H1 (cell line): Measurements from ENCODE around the gene EGFR. TPM values are rescaled to one million over a fixed set of nuclear protein-coding genes. Genes with fewer than 3 reads are reported as not detected.

Experiments used
- ATF2 ChIP-seq: IDR thresholded peaks from 2 replicates; pipeline ENCODE4 v1.6.1; 2012; ENCODE audit warnings: low read length, inconsistent platforms
- CEBPB ChIP-seq: IDR thresholded peaks from 2 replicates; pipeline ENCODE4 v1.6.1; 2012; ENCODE audit warnings: low read depth, low read length
- CTBP2 ChIP-seq: IDR thresholded peaks from 2 replicates; pipeline ENCODE4 v1.7.0; 2011; ENCODE audit warnings: borderline replicate concordance, mild to moderate bottlenecking, moderate library complexity, mixed read lengths, low read length; ENCODE audit not compliant: insufficient read depth, insufficient read length
- GTF2F1 ChIP-seq: IDR thresholded peaks from 2 replicates; pipeline ENCODE4 v1.6.1; 2012; ENCODE audit warnings: low read depth, low read length, improper control_type of control experiment, borderline replicate concordance
- MAX ChIP-seq: IDR thresholded peaks from 2 replicates; pipeline ENCODE4 v1.6.1; 2012; ENCODE audit warnings: inconsistent platforms
- PHF8 ChIP-seq: fragments of 200-600 bp; sonication (generic); conservative IDR thresholded peaks from 2 replicates; pipeline ENCODE4 v1.7.1; 2012; ENCODE audit warnings: low read depth, mild to moderate bottlenecking, inconsistent platforms, low read length, moderate library complexity
- TBP ChIP-seq: IDR thresholded peaks from 2 replicates; pipeline ENCODE4 v1.6.1; 2011; ENCODE audit warnings: low read depth, low read length, improper control_type of control experiment
- polyA plus RNA-seq, 7 experiments: library from polyadenylated mRNA; depleted of rRNA in 3 of 7; stranded (reverse) in 5 of 7; unstranded in 2 of 7; fragments of >200 nt in 5 of 7; fragments of 200-250 nt in 2 of 7; gene quantifications; 1 replicate in 5 of 7; 2 replicates in 1 of 7; 4 replicates in 1 of 7; pipeline versions ENCODE4 v1.2.1 to v1.2.3, GENCODE V29; 2011 to 2013; ENCODE audit warnings: missing spikeins in 2 of 7, mixed read lengths in 2 of 7
- total RNA-seq: library from RNA; stranded (reverse); fragmentation: NEBNext Ultra II Directional; extraction: Animal tissue kit (Norgen Biotek cat#: 25700); gene quantifications from 2 replicates; pipeline ENCODE4 v1.2.1, GENCODE V29; 2021
- TF ChIP-seq, protein P1 (sequence below): fragments of 300-600 bp; sonication (generic); IDR thresholded peaks from 2 replicates; pipeline ENCODE4 v1.7.1; 2012; ENCODE audit warnings: low read length, moderate library complexity, mild to moderate bottlenecking, inconsistent platforms; ENCODE audit not compliant: insufficient replicate concordance
- TF ChIP-seq, protein P2 (sequence below): IDR thresholded peaks from 2 replicates; pipeline ENCODE4 v1.6.1; 2012; ENCODE audit warnings: inconsistent platforms

The EGFR gene
- total and polyA plus RNA-seq, 2 of the 8 experiments (the other 6 are each of a cell fraction or from before 2014, with no cell fraction given) = 1.9 to 5.8 TPM

DNA sequence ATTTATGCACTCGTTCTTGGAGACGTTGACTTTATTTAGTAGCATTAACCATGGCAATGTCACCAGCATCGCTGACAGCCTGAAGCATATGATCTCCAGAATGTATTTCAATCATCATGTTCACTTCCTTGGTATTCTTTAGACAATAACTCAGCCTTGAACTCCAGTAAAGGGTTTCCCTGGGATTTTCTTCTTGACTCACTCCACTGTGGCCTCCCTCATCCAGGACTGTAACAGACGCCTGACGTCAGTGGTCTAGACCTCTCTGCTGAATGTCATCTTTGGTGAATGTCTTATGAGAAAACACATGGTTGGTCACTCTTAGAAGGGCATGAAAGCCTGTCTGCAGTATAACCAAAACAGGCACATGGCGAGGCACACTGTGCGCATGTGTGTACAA, 64.4 kb downstream of the EGFR start (continued):
- TF ChIP-seq, protein P1, sequence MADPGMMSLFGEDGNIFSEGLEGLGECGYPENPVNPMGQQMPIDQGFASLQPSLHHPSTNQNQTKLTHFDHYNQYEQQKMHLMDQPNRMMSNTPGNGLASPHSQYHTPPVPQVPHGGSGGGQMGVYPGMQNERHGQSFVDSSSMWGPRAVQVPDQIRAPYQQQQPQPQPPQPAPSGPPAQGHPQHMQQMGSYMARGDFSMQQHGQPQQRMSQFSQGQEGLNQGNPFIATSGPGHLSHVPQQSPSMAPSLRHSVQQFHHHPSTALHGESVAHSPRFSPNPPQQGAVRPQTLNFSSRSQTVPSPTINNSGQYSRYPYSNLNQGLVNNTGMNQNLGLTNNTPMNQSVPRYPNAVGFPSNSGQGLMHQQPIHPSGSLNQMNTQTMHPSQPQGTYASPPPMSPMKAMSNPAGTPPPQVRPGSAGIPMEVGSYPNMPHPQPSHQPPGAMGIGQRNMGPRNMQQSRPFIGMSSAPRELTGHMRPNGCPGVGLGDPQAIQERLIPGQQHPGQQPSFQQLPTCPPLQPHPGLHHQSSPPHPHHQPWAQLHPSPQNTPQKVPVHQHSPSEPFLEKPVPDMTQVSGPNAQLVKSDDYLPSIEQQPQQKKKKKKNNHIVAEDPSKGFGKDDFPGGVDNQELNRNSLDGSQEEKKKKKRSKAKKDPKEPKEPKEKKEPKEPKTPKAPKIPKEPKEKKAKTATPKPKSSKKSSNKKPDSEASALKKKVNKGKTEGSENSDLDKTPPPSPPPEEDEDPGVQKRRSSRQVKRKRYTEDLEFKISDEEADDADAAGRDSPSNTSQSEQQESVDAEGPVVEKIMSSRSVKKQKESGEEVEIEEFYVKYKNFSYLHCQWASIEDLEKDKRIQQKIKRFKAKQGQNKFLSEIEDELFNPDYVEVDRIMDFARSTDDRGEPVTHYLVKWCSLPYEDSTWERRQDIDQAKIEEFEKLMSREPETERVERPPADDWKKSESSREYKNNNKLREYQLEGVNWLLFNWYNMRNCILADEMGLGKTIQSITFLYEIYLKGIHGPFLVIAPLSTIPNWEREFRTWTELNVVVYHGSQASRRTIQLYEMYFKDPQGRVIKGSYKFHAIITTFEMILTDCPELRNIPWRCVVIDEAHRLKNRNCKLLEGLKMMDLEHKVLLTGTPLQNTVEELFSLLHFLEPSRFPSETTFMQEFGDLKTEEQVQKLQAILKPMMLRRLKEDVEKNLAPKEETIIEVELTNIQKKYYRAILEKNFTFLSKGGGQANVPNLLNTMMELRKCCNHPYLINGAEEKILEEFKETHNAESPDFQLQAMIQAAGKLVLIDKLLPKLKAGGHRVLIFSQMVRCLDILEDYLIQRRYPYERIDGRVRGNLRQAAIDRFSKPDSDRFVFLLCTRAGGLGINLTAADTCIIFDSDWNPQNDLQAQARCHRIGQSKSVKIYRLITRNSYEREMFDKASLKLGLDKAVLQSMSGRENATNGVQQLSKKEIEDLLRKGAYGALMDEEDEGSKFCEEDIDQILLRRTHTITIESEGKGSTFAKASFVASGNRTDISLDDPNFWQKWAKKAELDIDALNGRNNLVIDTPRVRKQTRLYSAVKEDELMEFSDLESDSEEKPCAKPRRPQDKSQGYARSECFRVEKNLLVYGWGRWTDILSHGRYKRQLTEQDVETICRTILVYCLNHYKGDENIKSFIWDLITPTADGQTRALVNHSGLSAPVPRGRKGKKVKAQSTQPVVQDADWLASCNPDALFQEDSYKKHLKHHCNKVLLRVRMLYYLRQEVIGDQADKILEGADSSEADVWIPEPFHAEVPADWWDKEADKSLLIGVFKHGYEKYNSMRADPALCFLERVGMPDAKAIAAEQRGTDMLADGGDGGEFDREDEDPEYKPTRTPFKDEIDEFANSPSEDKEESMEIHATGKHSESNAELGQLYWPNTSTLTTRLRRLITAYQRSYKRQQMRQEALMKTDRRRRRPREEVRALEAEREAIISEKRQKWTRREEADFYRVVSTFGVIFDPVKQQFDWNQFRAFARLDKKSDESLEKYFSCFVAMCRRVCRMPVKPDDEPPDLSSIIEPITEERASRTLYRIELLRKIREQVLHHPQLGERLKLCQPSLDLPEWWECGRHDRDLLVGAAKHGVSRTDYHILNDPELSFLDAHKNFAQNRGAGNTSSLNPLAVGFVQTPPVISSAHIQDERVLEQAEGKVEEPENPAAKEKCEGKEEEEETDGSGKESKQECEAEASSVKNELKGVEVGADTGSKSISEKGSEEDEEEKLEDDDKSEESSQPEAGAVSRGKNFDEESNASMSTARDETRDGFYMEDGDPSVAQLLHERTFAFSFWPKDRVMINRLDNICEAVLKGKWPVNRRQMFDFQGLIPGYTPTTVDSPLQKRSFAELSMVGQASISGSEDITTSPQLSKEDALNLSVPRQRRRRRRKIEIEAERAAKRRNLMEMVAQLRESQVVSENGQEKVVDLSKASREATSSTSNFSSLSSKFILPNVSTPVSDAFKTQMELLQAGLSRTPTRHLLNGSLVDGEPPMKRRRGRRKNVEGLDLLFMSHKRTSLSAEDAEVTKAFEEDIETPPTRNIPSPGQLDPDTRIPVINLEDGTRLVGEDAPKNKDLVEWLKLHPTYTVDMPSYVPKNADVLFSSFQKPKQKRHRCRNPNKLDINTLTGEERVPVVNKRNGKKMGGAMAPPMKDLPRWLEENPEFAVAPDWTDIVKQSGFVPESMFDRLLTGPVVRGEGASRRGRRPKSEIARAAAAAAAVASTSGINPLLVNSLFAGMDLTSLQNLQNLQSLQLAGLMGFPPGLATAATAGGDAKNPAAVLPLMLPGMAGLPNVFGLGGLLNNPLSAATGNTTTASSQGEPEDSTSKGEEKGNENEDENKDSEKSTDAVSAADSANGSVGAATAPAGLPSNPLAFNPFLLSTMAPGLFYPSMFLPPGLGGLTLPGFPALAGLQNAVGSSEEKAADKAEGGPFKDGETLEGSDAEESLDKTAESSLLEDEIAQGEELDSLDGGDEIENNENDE = no peak
- TF ChIP-seq PHF8 (no peak), GTF2F1 (no peak), MAX (no peak), CTBP2 (no peak), TBP (no peak), ATF2 (no peak), CEBPB (no peak)
- TF ChIP-seq, protein P2, sequence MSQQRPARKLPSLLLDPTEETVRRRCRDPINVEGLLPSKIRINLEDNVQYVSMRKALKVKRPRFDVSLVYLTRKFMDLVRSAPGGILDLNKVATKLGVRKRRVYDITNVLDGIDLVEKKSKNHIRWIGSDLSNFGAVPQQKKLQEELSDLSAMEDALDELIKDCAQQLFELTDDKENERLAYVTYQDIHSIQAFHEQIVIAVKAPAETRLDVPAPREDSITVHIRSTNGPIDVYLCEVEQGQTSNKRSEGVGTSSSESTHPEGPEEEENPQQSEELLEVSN = no peak
